Measurements from ENCODE around the gene TTI1.

GRCh38 chr20:37986044-37986858, 47.0 kb downstream of the TTI1 start:
- no peak for TF ChIP-seq CTCF (IDR thresholded peaks at IDR 0.05)
- TF ChIP-seq EZH2phosphoT487 (IDR thresholded peaks at IDR 0.05): no peak
- TF ChIP-seq EZH2 (IDR thresholded peaks at IDR 0.05): no peak

All from neural progenitor cell (in vitro differentiated cells).